Daoy (cell line): ENCODE data around the gene FGF19. TPM values are rescaled to one million over a fixed set of nuclear protein-coding genes. Genes with fewer than 3 reads are reported as not detected.

Experiments
- DNase-seq: peaks from one replicate; pipeline ENCODE4 v3.0.0-alpha.2; 2015; ENCODE audit warnings: low read depth
- total RNA-seq: library from RNA; depleted of rRNA; stranded (reverse); fragments of >200 nt; shearing (Covaris generic); gene quantifications from 2 replicates; pipeline ENCODE4 v1.2.3, GENCODE V29; 2014; rRNA removed

FGF19 gene
- total RNA-seq, result not detected in 2 replicates

GRCh38 chr11:69703768-69704507 lies at the start of gene FGF19:
FGF19 (minus strand) TSS chr11:69704022; CDS start chr11:69703876, 146 bp downstream.
- peak; percentile 23 for DNase-seq

- DNase-seq, result no peak
These were observed 49.1 kb upstream of the FGF19 start for GRCh38 chr11:69752890-69753289.

GRCh38 chr11:69750875-69751597 lies 47.2 kb upstream of the FGF19 start:
- DNase-seq, result no peak

GRCh38 chr11:69750108-69750850 lies 46.5 kb upstream of the FGF19 start:
- no peak for DNase-seq

GRCh38 chr11:69748637-69749036 lies 44.8 kb upstream of the FGF19 start:
- DNase-seq, result no peak

GRCh38 chr11:69746752-69747742 lies 43.2 kb upstream of the FGF19 start:
- DNase-seq, result no peak

- DNase-seq, result no peak
These were observed 42.3 kb upstream of the FGF19 start for GRCh38 chr11:69746140-69746539.

GRCh38 chr11:69745201-69745600 lies 41.4 kb upstream of the FGF19 start:
- DNase-seq, result peak; percentile 19

GRCh38 chr11:69744435-69744834 lies 40.6 kb upstream of the FGF19 start:
- DNase-seq, result peak; percentile 85

GRCh38 chr11:69734841-69735240 lies 31.0 kb upstream of the FGF19 start:
- no peak for DNase-seq

GRCh38 chr11:69734367-69734766 lies 30.5 kb upstream of the FGF19 start:
- DNase-seq, result no peak

- peak; percentile 21 for DNase-seq
These were observed 29.1 kb upstream of the FGF19 start for GRCh38 chr11:69732910-69733309.

GRCh38 chr11:69731110-69731509 lies 27.3 kb upstream of the FGF19 start:
- no peak for DNase-seq

GRCh38 chr11:69730500-69730899 lies 26.7 kb upstream of the FGF19 start:
- DNase-seq, result no peak

- no peak for DNase-seq
These were observed 25.4 kb upstream of the FGF19 start for GRCh38 chr11:69729252-69729651.

GRCh38 chr11:69727266-69727665 lies 23.4 kb upstream of the FGF19 start:
- DNase-seq, result no peak

GRCh38 chr11:69726481-69726880 lies 22.7 kb upstream of the FGF19 start:
- DNase-seq, result no peak

- DNase-seq, result no peak
These were observed 22.2 kb upstream of the FGF19 start for GRCh38 chr11:69726019-69726418.

- DNase-seq, result peak; percentile 35
These were observed 17.9 kb upstream of the FGF19 start for GRCh38 chr11:69721745-69722144.

GRCh38 chr11:69721106-69721505 lies 17.3 kb upstream of the FGF19 start:
- DNase-seq, result no peak

GRCh38 chr11:69718912-69719311 lies 15.1 kb upstream of the FGF19 start:
- no peak for DNase-seq
